Fibroblast of gingiva (primary cell): Measurements from ENCODE around the gene SMIM28.
"Not testable (repeated sequence)": the region's sequence is repeated elsewhere in the genome, so short reads cannot be mapped to it uniquely, and the experiment has no call there.

ENCODE experiments used
- DNase-seq: peaks from one replicate; pipeline ENCODE4 v3.0.0-alpha.2; 2011; ENCODE audit warnings: low read depth

Gene SMIM28

DNA sequence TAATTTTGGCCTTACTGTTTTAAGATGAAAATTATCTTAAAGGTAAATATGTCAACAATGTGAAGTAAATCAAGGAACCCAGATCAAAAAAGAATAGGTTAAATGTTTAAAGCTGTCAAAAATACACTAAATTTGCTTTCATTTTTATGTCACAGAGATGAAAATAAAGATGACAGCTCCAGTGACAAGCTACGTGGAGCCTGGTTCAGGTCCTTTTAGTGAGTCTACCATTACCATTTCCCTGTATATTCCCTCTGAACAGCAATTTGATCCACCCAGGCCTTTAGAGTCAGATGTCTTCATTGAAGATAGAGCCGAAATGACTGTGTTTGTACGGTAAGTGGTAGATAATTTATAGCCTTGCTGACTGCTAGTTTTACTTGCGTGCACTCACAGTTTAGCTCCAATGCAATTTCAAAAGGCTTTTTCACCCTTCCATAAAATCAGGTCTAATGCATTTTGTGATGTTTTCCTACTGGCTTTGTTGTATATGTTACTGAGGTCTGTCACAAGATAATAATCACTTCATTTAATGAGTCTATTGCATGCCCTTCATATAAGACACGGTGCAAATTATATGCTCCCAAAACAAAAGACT lies 28.2 kb downstream of the SMIM28 start:
- DNase-seq, result no peak

DNA sequence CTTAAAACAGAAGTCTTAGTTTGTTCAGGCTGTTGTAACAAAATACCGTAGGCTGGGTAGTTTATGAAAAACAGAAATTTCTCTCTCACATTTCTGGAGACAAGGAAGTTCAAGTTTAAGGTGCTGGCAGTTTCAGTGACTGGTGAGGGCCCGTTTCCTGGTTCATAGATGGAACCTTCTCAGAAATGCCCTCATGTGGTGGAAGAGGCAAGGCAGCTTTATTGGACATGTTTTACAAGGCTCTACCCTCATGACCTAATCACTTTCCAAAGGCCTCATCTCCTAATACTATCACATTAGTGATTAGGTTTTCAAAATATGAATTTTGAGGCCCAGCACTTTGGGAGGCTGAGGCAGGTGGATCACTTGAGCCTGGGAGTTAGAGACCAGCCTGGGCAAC lies 28.7 kb downstream of the SMIM28 start:
- no peak for DNase-seq

DNA sequence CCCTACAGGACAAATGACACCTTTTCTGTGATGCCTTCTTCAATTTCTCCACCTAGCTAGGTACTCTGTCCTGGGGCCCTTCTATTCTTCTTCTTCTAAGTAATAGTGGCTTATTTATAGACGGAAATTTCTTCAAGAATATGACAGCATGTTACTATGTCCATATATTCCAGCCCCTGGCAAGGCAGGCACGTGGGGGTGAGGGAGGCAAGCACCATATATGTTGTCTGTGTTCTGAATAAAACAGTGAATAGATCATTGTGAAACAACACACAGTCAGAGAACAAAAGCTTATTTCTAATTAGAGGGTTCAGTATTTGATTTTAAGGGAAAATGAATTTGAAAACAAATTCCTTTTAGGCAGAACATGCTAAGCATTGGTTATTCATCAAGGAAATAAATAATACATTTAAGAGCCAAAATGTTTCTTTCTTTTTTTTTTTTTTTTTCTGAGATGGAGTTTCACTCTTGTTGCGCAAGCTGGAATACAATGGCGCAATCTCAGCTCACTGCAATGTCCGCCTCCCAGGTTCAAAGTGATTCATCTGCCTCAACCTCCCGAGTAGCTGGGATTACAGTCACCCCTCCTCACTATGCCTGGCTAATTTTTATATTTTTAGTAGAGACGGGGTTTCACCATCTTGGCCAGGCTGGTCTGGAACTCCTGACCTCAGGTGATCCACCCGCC lies 32.5 kb downstream of the SMIM28 start:
- DNase-seq, result peak; percentile 85

DNA sequence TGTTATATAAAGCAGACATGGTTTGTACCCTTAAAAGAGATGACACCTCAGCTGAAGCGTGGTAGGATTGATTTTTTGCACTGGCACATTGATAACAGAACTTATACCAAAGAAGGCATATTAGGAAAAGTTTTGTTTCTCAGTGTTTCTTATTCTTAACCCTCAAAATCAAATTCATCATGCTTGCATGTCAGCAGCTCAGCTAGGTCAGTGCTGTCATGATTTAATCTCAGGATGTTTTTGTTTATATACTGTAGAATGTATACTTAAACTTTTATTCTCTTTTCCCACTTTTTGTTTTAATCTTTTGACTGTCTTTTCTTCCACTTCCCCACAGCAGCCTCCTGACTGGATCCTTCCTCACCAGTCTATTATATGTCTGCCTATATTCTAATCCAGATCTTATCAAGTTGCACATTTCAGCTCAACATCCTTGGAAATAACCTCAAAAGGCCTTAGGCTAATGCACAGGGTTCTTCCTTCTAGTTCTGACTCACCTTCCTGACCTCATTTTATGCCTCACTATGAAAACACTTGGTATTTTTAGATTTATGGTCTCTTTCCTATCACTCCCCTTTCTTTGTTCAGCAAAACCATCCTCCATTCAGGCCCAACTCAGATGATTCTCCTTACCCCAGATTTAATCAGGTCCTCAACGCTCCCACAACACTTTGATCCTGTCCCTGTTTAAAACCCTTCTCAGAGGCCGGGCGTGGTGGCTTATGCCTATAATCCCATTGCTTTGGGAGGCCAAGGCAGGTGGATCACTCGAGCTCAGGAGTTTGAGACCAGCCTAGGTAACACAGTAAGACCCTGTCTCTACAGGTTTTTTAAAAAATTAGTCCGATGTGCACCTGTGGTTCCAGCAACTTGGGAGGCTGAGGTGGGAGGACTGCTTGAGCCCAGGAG lies 33.5 kb downstream of the SMIM28 start:
- DNase-seq, result peak; percentile 28

DNA sequence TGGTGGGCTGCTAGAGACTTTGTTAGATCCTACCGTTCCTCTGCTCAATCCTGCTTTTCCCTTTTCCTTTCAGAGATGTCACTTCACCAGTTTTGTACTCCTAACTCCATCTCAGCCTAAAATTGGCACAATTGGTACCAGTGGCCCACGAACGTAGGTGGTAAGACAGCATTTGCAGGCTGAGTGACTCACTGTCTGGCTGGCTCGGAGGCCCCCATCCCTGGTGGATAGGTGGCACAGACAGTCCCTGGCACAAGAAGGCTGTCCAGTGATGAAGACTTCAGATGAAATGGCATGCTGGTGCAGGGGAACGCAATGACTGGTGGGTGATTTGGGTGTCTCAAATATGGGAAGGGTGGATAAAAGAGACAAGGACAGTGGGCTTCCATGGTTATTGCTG lies 37.4 kb downstream of the SMIM28 start:
- no peak for DNase-seq

DNA sequence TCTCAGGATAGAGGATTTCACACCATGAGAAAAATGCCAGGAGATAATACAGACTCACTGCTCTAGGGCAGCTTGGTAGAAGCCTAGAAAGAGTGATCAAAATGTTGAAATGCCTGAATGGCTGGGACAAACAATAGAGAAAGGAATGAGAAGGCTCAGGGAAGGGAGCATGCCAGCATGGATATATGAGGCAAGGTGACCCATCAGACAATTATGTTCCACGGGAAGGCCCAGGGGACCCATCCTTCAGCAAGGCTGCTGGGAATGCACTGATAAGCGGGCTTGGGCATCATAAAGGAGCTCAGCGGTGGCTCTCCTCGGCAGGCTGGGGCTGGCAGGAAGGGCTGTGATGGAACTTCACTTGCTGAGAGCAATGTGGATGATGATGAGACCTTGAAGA lies 38.5 kb downstream of the SMIM28 start:
- no peak for DNase-seq

DNA sequence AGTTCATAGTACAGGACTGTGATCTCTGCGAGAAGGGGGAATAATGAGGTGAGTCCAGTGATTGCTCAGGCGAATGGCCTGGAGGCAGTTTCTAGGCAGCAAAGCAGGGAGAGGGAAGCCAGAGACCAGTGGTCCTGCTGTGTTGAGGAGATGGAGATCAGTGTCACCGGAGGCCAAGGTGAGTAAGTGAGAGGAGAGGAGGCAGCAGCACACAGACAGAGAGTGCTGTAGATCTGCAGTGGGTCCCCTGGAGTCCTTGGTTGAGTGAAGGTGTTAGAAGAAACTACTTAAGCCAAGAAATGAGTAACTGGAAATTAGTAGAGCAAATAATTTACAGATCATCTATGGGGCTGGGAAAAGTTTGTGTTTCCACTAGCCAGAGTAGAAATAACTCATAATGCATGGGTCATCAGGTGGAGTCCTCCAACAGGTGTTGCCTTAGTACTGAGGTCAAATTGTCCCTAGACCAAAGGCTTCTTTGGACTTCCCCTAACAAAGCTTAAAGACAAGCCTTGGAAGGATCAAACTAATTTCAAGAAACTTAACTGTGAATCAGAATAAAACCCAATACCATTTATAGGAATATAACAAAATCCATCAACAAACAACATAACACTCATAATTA lies 39.9 kb downstream of the SMIM28 start:
- DNase-seq, result no peak

DNA sequence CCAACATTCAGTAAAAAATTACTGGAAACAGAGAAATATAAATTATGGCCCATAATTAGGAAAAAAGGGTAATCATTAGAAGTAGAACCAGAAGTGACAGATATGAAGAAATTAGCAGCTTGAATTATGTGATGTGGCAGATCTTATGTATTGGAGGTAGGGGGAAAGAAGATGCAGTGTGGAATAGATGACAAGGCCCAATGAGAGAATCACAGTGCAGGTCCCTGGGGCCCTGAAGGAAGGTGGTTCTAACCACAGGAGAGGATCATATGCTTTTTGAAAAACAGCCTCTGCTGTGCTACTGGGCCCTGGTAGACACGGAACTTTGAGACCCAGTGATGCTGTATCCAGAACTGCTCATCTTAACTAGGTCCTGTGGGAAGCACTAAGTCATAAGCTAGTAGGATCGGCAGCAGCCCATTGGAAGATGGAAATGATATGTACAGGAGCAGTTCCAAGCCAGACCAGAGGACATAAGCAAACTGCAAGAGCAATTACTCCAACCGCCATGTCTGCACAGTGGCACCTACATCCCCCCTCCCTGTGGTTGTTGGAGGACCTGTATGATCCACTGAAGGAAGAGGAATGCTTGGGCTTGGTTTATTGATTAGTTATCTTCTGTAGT lies 40.5 kb downstream of the SMIM28 start:
- no peak for DNase-seq

DNA sequence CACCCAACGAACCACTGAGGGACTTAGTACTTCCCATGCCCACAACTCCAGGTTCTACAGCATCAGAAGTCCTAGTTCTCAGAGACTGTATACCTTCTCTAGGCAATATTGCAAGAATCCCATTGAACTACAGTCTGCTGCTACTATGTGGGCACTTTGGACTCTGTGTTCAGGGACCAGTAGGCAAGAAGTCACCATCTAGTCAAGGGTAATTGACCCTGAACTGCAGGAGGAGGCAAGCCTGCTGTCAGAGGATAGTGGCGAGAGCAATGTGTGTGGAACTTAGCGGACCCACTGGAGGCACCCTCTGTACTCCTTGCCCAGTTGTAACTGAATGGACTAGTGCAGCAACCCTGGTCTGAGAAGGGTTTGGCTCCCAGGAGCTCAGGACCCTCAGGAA lies 42.1 kb downstream of the SMIM28 start:
- no peak for DNase-seq

DNA sequence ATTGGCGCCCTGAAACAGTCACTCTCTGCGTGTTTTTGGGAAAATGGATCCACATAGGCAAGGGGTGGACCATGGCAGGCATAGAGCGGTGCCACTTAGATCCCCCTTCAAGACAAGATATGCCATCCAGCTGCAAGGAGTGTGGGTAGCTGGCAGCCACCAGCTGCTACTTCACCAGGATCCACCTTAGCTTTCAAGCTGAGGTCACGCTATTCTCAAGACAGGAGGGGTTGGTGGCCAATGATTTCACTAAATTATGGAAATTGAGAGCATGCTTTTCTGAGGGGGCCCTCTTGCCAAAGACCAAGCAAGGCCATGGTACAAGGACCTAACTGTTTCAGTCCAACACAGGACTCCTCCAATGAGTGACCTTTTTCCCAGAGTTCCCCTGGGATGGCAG lies 42.7 kb downstream of the SMIM28 start:
- DNase-seq, result no peak

DNA sequence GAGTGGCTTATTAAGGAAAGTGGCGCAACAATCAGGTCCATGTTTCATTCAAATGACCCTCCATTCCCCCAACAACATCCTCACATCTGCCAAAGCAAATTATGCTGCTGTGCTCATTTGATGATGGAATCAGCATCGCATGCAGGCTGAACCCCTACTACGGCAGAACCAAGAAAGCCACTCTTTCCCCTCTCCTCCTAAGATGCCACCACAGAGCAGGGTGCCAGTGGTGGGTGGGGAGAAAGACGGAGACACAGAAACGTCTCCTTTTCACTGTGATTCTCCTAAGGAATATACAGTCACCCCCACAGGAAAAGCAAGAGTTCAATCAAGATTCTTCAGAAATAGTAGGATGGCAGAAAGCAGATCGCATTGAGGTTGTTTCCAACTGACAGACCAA lies 43.4 kb downstream of the SMIM28 start:
- no peak for DNase-seq

DNA sequence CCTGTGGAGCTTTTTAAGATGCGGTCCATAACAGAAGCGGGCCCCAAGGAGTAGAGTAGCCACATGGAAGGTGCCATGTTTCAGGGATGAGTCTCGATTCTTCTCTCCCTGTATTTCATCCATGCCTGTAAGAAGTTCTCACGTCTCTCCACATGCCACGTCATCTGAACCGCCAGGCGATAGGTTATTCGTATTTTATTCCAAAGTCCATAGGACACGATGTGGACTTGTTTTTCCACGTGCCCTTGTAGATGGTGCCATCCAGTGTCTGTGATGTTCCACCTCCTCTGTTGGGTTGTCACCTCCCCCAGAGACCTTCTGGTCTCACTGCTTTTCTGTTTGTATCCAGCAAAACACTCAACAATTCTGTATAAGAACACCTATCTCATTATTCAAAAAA lies 43.9 kb downstream of the SMIM28 start:
- DNase-seq, result no peak

DNA sequence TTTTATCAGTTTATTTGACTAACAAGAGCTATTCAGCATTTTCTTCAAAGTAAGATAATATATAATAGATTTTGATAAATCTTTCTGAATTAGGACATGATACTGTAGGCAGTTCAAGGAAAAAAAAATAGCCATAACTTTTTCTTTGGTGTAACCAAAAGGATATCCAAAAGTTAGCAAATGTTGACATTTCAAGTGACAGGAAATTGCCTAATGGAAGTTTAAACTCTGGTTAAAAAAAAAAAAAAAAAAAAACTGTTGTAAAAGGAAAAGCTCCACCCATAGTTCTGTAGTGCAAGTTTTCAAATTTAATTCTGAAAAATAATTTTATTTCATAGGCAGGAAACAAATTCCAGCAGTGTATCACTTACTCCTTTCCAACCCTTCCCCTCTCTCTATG lies 45.2 kb downstream of the SMIM28 start:
- peak; percentile 36 for DNase-seq

DNA sequence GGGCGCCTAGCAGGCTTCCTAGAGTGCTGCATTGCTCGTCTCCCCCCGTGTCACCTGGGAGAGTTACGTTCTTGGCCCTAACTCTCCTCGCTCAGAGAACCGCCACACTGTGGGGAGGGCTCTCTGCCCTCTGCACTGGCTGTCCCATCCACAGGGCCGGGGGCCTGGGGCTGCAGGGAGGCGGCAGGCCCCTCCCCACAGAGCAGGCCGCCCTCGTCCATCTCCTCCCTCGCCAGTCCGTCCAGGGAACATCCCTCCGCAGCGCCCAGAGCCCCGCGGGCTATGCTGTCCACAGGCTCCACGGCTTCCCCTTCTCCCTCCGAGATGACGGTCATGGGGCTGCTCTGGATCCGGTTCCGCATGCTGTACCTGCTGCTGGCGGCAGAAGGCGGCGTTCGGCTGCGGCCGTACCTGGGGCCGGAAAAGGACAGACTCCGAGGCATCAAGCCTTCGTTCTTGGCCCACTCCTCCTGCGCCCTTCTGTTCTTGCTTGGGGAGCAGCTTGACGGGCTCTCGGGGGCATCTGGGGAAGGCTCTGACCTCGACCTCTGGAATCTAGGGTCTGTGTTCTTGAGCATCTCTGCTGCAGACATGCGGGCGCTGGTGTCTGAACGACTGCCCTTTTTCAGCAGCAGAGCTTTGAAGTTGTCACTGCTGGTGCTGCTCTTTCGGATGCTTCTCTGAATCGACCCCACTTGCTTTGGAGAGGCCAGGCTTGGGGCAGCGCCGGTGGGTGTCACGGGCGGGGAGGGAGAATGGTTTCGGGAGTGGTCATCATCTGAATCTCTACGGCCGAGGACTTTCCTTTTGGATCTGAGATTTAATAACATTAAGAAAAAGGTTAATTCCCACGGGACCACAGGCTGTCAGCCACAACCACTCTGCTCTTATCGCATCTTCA lies 46.5 kb downstream of the SMIM28 start:
- no peak for DNase-seq

DNA sequence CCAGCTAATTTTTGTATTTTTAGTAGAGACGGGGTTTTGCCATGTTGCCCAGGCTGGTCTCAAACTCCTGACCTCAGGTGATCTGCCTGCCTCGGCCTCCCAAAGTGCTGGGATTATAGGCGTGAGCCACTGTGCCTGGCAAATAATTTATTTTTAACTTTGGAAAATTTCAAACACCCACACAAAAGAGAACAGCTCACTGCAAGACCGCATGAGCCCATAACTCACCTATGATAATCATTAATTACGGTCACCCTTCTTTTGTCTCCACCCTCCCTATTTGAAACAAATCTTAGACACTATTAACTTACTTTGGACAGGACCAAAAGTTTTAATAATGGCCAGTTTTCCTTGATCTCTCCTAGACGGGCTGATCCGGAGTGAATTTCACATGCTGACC lies 47.6 kb downstream of the SMIM28 start:
- not testable (repeated sequence) for DNase-seq

DNA sequence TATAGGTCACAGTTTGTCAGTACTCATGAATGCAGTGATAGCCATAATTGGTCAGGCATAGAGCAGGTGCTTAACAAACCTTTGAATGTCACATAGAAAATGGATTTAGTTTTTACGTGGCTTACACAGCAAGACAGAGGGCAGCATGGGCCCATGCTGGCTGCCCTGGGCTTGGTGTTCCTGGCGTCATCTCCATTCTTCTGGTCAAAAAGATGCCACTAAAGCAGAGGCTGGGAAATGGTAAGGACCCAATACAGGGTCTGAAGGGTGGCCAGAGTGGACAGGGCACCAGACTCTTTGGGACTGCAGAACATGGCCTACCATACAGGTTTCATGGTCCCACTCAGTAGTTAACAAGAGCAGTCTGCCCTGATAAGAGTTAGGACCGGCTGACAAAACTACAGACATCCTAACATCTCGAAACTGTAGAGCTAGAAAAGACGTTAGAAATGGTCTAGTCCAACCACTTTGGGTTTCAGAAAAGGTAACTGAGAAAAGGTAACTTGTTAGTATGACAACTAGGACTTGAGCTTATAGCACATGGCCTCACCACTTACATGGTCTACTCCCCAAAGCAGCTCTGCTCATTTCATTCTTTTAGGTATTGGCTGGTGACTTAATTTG lies 48.9 kb downstream of the SMIM28 start:
- no peak for DNase-seq

DNA sequence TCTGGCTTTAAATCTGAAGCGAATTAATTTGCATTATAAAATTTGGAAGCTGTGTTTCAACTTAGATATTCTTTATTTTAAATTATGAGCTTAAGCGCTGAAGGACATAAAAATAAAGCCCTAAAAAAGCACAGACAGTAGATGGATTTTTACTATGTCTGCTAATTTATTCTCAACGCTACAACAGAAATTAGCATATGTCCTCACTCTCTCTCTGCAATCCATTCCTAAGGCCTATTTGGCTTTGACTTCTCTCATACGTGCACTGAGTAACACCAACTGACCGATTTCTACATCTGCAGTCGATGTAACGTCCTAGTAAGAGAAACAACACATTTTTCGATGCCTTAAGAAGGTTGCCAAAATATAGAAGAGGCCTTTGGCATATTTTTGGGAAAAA lies 50.0 kb downstream of the SMIM28 start:
- no peak for DNase-seq

DNA sequence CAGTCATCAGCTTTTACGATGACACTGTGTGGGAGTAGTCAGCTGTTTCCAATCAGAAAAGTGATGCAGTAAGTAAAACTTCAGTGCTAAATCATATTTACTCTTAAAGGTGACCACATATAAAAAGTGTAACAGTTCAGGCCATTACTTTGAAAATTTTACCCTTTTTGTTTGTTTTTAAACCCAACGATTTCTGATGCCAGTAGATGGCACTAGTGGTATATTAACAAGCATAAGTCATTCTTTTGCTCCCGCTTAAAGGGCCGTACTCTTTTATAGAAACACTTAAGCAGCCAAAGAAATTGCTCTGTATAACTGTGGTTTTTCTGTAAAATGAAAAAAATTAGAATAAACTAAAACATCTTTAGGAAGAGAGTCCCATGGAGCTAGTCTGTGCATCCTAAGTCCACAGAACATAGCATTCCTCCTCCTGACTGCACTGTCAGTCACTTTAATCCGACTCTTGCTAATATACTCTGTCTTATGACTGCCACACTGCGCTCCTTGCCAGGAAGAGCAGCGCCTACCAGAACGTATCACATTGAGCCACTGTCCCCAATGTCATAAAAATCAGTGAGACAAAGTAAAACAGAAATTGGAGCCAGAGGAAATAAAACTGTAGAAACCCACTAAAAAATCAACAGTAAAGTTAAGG lies 51.4 kb downstream of the SMIM28 start:
- DNase-seq, result peak; percentile 67

DNA sequence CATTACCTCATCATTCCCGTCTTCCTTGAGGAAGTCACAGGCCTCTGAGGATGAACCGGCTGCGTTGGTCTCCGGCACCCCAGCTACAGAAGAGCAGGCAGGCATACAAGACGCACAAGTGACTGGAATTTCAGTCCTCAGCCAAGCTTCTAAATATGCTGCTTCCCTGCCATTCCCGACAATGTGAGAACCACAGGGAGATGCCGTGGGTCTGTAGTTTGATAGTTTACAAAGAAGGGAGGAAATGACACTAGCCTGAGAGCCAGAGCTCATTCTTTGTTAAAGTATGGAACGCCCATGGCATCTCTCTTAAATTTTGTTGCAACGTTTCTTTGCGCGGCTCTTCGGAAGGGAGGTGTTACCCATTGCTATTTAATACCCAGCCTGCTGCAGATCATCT lies 52.1 kb downstream of the SMIM28 start:
- DNase-seq, result peak; percentile 37
